ENCODE measurements around the gene SEMA6C. TPM values are rescaled to one million over a fixed set of nuclear protein-coding genes. Genes with fewer than 3 reads are reported as not detected.

Gene SEMA6C
- total RNA-seq, 1 donor from 2014 or later = 0.67 TPM

DNA sequence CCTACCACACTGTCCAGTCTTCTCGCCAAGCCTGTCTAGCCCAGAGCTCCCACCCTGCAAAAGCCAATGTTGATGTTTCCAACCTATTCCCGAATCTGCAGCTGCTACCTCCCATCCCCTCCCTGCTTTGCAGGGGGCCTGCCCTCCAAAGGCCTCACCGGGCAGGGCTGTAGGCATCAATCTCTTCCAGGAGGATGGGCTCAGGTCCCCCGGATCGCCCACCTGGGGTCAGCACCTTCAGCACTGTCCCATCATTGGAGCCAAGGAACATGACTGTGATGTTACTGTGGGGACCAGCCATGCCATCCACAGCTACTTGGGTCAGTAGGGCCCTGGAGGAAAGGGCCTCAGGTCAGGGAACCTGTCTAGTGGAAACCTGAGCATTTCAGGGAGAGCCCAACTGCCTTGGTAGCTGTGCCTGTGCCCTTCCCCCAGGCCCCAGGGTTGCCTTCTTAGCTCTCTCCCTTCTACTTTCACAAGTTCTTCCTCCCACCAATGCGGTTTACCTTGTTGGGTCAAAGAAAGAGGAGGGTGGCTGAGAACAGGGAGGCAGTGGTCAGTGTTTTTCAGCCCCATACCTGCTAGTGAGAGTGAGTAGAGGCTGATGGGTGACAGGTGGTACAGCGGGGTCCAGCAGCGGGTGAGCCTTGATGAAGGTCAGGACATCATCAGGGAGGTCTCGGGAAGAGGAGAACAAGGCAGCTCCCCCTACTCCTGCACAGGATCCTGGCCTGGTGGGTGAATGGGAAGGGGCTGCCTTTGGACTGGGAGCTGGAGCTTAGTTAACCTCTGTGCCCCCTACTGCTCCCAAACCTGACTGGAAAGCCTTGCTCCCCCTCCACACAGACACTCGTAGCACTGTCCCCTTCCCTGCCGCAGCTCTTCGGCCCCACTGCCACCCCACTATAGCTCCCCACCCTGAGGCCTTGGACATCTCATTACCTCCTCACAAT is 10.7 kb downstream of the SEMA6C start:
- intact Hi-C loops (cut with micrococcal nuclease) = no loop called here
- ChIA-PET CTCF (no interaction called here), POLR2A (interaction anchor here (0.6 kb wide), 1 partner anchor 77 kb away, joined by 3 read pairs; no protein-coding TSS in a partner anchor)
- H3K27ac Mint-ChIP-seq = no peak overlapping the region
- no peaks in the 10 kb centered on the region for H3K36me3 Mint-ChIP-seq (ENCODE audit: low read depth)
- TF ChIP-seq, protein P1, sequence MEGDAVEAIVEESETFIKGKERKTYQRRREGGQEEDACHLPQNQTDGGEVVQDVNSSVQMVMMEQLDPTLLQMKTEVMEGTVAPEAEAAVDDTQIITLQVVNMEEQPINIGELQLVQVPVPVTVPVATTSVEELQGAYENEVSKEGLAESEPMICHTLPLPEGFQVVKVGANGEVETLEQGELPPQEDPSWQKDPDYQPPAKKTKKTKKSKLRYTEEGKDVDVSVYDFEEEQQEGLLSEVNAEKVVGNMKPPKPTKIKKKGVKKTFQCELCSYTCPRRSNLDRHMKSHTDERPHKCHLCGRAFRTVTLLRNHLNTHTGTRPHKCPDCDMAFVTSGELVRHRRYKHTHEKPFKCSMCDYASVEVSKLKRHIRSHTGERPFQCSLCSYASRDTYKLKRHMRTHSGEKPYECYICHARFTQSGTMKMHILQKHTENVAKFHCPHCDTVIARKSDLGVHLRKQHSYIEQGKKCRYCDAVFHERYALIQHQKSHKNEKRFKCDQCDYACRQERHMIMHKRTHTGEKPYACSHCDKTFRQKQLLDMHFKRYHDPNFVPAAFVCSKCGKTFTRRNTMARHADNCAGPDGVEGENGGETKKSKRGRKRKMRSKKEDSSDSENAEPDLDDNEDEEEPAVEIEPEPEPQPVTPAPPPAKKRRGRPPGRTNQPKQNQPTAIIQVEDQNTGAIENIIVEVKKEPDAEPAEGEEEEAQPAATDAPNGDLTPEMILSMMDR (IDR thresholded peaks at IDR 0.05) = no peak
- H3K4me3 Mint-ChIP-seq = no peak overlapping the region
- peaks cover 9% of the 10 kb centered on the region for H3K4me1 Mint-ChIP-seq
- H3K27me3 Mint-ChIP-seq = no peaks in the 10 kb centered on the region
- ATAC-seq (ENCODE audit: low read depth) (no peak), DNase-seq (no peak)
- no peaks in the 10 kb centered on the region for H3K9me3 Mint-ChIP-seq

DNA sequence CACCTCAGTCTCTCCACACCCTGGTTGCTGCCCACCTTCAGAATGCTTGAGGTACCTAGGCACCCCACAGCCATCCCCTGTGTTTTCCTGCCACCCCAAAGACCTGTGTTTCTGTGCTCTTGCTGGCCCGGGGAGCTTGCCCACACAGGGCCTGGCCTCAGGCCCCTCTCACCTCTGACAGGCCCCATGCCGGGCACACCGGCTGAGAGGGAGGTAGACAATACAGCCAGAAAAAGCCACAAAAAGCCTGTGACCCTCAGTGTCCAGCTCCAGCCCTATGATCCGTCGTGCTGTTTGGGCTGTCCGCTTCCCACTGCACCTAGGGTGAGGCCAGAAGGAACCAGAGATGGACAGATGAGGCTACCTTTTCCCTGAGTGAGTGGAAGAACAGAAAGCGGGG is 11.4 kb downstream of the SEMA6C start:
- Mint-ChIP-seq H3K36me3 (ENCODE audit: low read depth) (no peaks in the 10 kb centered on the region), H3K9me3 (no peaks in the 10 kb centered on the region), H3K4me3 (no peak overlapping the region), H3K27me3 (no peaks in the 10 kb centered on the region), H3K27ac (no peak overlapping the region), H3K4me1 (peaks cover 12% of the 10 kb centered on the region)
- intact Hi-C loops (cut with micrococcal nuclease) = no loop called here
- TF ChIP-seq, protein P1 (IDR thresholded peaks at IDR 0.05) = no peak
- CTCF ChIA-PET = interaction anchor here (1.0 kb wide), 1 partner anchor 36 kb away, joined by 3 read pairs; no protein-coding TSS in a partner anchor
- no peak for DNase-seq
- POLR2A ChIA-PET = no interaction called here
- ATAC-seq (ENCODE audit: low read depth) = no peak

DNA sequence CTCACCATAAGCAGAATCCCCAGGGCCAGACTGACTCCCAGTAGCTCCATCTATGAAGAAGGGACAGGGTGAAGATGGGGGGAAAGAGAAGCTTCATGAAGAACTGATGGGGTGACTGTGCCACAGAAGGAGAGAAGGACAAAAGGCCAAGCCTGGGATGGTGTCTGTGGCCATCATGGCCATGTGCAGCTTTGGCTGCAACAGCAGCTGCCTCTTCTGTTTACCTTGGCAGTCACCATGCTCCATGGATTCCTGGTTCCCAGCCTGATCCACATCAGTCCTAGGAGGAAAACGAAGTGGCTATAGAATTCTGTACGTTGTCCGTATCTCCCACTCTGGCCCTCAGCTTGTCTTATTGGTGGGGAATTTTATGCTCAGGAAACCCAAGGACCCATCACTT is 12.0 kb downstream of the SEMA6C start:
- Mint-ChIP-seq H3K4me1 (peaks cover 12% of the 10 kb centered on the region), H3K9me3 (no peaks in the 10 kb centered on the region), H3K27me3 (no peaks in the 10 kb centered on the region), H3K27ac (no peak overlapping the region), H3K4me3 (no peak overlapping the region), H3K36me3 (ENCODE audit: low read depth) (no peaks in the 10 kb centered on the region)
- no peak for ATAC-seq (ENCODE audit: low read depth)
- intact Hi-C loops (cut with micrococcal nuclease) = no loop called here
- no peak for DNase-seq
- ChIA-PET CTCF (interaction anchor here (0.6 to 1.0 kb wide), 2 partner anchors 35 to 276 kb away, joined by 3 to 4 read pairs; no protein-coding TSS in a partner anchor), POLR2A (no interaction called here)
- TF ChIP-seq, protein P1 (IDR thresholded peaks at IDR 0.05) = no peak

DNA sequence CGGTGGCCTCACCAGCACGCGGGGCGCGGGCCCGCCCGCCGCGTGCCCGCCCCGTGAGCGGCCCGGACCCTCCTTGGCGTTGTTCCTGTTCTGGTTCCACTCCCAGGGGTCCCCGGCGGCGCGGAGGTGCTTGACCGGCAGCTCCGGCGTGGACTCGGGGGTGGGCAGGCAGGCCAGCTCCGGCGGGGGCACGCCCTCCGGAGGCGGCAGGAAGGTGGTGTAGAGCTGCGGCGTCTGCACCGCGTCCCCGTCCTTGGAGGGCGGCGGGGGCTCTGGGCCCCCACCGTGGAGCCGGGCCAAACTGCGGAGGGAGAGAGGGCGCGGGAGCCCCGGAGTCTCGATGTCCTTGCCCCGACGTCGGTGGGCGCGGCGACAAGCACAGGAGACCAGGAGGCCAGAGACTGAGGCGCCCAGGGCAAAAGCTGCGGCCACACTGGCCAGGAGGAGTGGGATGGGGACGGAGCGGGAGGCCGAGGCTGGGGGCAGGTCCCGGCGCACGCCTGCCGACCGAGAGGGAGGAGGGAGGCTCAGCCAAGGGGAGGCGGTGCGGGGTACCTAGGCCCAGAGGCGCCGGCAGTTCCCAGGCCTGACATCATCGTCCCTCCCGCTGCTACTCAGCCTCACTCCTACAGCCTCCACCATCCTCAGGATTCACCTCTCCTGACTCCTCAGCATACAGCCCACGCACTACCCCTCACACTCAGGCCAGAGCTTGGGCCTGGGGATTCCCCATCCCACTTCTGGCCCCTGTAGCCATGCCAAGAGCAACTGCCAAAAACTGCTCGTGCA is 13.2 kb downstream of the SEMA6C start:
- no peaks in the 10 kb centered on the region for H3K36me3 Mint-ChIP-seq (ENCODE audit: low read depth)
- no peaks in the 10 kb centered on the region for H3K9me3 Mint-ChIP-seq
- TF ChIP-seq, protein P1 (IDR thresholded peaks at IDR 0.05) = no peak
- CTCF ChIA-PET = no interaction called here
- no peaks in the 10 kb centered on the region for H3K27me3 Mint-ChIP-seq
- intact Hi-C loops (cut with micrococcal nuclease) = no loop called here
- H3K4me3 Mint-ChIP-seq = no peak overlapping the region
- H3K4me1 Mint-ChIP-seq = peaks cover 12% of the 10 kb centered on the region
- no peak for DNase-seq
- ATAC-seq (ENCODE audit: low read depth) = no peak
- POLR2A ChIA-PET = interaction anchor here (0.6 kb wide), 1 partner anchor 67 kb away, joined by 4 read pairs; no protein-coding TSS in a partner anchor
- H3K27ac Mint-ChIP-seq = peak overlapping the region; percentile 41
